ENCODE data around the gene RSL1D1. TPM values are rescaled to one million over a fixed set of nuclear protein-coding genes. Genes with fewer than 3 reads are reported as not detected.
"Not testable (repeated sequence)": the region's sequence is repeated elsewhere in the genome, so short reads cannot be mapped to it uniquely, and the experiment has no call there.

The RSL1D1 gene
- total RNA-seq, 4 donors from 2014 or later, result 105 to 245 (median 166) TPM

GRCh38 chr16:11788914-11789313 is 62.4 kb downstream of the RSL1D1 start:
- DNase-seq (ENCODE audit: low spot score in 2 of 2), result no peak
- no peak overlapping the region for H3K4me3 ChIP-seq (ENCODE audit: low read depth, poor library complexity, severe bottlenecking)
- intact Hi-C loops (cut with DNase I; ENCODE audit: low total_unique reads), result no loop called here
- WGBS, 2 donors, result 87 to 88% methylated on average over 3 of the region's 3 CpGs
- TF ChIP-seq POLR2A (IDR thresholded peaks at IDR 0.05) (no peak), CTCF (IDR thresholded peaks at IDR 0.05) (no peak)

GRCh38 chr16:11784980-11785599 is 66.3 kb downstream of the RSL1D1 start:
- H3K4me3 ChIP-seq (ENCODE audit: low read depth, poor library complexity, severe bottlenecking); intact Hi-C loops (cut with DNase I; ENCODE audit: low total_unique reads); DNase-seq (ENCODE audit: low spot score in 2 of 2): not testable (repeated sequence)
- 86 to 87% methylated on average over 13 of the region's 13 CpGs for WGBS, 2 donors

GRCh38 chr16:11784381-11784780 is 67.0 kb downstream of the RSL1D1 start:
- intact Hi-C loops (cut with DNase I; ENCODE audit: low total_unique reads); DNase-seq (ENCODE audit: low spot score in 2 of 2); H3K4me3 ChIP-seq (ENCODE audit: low read depth, poor library complexity, severe bottlenecking): not testable (repeated sequence)
- 94 to 98% methylated on average over 6 of the region's 6 CpGs for WGBS, 2 donors

- TF ChIP-seq POLR2A (IDR thresholded peaks at IDR 0.05) (no peak), CTCF (IDR thresholded peaks at IDR 0.05) (no peak)
- intact Hi-C loops (cut with DNase I; ENCODE audit: low total_unique reads), result no loop called here
- H3K4me3 ChIP-seq (ENCODE audit: low read depth, poor library complexity, severe bottlenecking), result no peak overlapping the region
- no peak for DNase-seq (ENCODE audit: low spot score in 2 of 2)
Observed at GRCh38 chr16:11784038-11784369, 67.3 kb downstream of the RSL1D1 start.

Other genes with a start within 250 kb of the RSL1D1 start
- 10 to 100 TPM; 15.4 to 30.2 (median 20.6) TPM for gene SNN, start 183.1 kb downstream of the RSL1D1 start, total RNA-seq
- 10 to 100 TPM; 27.7 to 47.8 (median 40.0) TPM for gene TXNDC11, start 108.7 kb downstream of the RSL1D1 start, total RNA-seq
- 10 to 100 TPM; 22.0 to 46.6 (median 31.3) TPM for gene ZC3H7A, start 54.3 kb downstream of the RSL1D1 start, total RNA-seq
- gene GSPT1, start 64.4 kb upstream of the RSL1D1 start, total RNA-seq, result 10 to 100 TPM; 38.6 to 55.3 (median 52.0) TPM
- gene NPIPB2, start 90.5 kb upstream of the RSL1D1 start, total RNA-seq, result 10 to 100 TPM in 1 of 4 donors, 1 to 10 TPM in 3; 4.1 to 12.9 (median 5.2) TPM
- not detected for gene TNFRSF17, start 113.7 kb upstream of the RSL1D1 start, total RNA-seq
- 10 to 100 TPM; 19.3 to 24.8 (median 23.9) TPM for gene SNX29, start 125.2 kb upstream of the RSL1D1 start, total RNA-seq

Data from lower leg skin (tissue), 4 donors.